Kidney epithelial cell (primary cell): Measurements from ENCODE around the gene SETD3. TPM values are rescaled to one million over a fixed set of nuclear protein-coding genes. Genes with fewer than 3 reads are reported as not detected.

Experiments used
- DNase-seq: peaks from one replicate; pipeline ENCODE4 v3.0.0-alpha.2; 2010; ENCODE audit warnings: low read depth
- H3K27me3 ChIP-seq: 2 replicates; pipeline ENCODE4 v1.6.0; 2011; ENCODE audit warnings: low read length; ENCODE audit not compliant: control insufficient read depth, insufficient read depth
- H3K36me3 ChIP-seq: 2 replicates; pipeline ENCODE4 v1.5.1; 2011; ENCODE audit warnings: low read length; ENCODE audit not compliant: control insufficient read depth, insufficient read depth
- H3K4me3 ChIP-seq: 2 replicates; pipeline ENCODE4 v1.5.1; 2011; ENCODE audit warnings: low read depth, mild to moderate bottlenecking, control low read depth, low read length
- CTCF ChIP-seq: IDR thresholded peaks from 2 replicates; pipeline ENCODE4 v1.5.1; 2011; ENCODE audit warnings: mild to moderate bottlenecking, moderate library complexity, low read length, control low read depth, inconsistent platforms; ENCODE audit not compliant: insufficient read depth, poor library complexity, severe bottlenecking
- total RNA-seq: library from RNA; depleted of rRNA; stranded (reverse); fragments of >200 nt; gene quantifications from 2 replicates; pipeline ENCODE4 v1.2.3, GENCODE V29; 2015

Gene SETD3
- total RNA-seq, 1 donor from 2014 or later, result 54.7 TPM

GRCh38 chr14:99463974-99464373, 16.7 kb downstream of the SETD3 start:
- Histone ChIP-seq H3K27me3 (no peaks in the 10 kb centered on the region), H3K4me3 (no peak overlapping the region), H3K36me3 (no peaks in the 10 kb centered on the region)
- DNase-seq, result no peak
- TF ChIP-seq CTCF, result no peak

GRCh38 chr14:99462210-99462609, 18.4 kb downstream of the SETD3 start:
- no peak for TF ChIP-seq CTCF
- H3K36me3 ChIP-seq, result no peaks in the 10 kb centered on the region
- no peak for DNase-seq

GRCh38 chr14:99461411-99462085, 19.1 kb downstream of the SETD3 start:
- Histone ChIP-seq H3K36me3 (no peaks in the 10 kb centered on the region), H3K4me3 (no peak overlapping the region), H3K27me3 (no peaks in the 10 kb centered on the region)
- TF ChIP-seq CTCF, result no peak
- no peak for DNase-seq

More at GRCh38 chr14:99462210-99462609, 18.4 kb downstream of the SETD3 start:
- H3K27me3 ChIP-seq, result no peaks in the 10 kb centered on the region
- no peak overlapping the region for H3K4me3 ChIP-seq

- no peaks in the 10 kb centered on the region for H3K27me3 ChIP-seq
- H3K4me3 ChIP-seq, result no peak overlapping the region
- no peak for DNase-seq
- no peak for TF ChIP-seq CTCF
- H3K36me3 ChIP-seq, result no peaks in the 10 kb centered on the region
Measured at GRCh38 chr14:99460793-99461192, 19.9 kb downstream of the SETD3 start.

- no peaks in the 10 kb centered on the region for H3K36me3 ChIP-seq
- no peak overlapping the region for H3K4me3 ChIP-seq
- no peaks in the 10 kb centered on the region for H3K27me3 ChIP-seq
- no peak for TF ChIP-seq CTCF
- DNase-seq, result no peak
Measured at GRCh38 chr14:99459481-99460100, 21.1 kb downstream of the SETD3 start.
